Liver (tissue), 9 donors: Measurements from ENCODE around the gene INPP5A. TPM values are rescaled to one million over a fixed set of nuclear protein-coding genes. Genes with fewer than 3 reads are reported as not detected.

Experiments used
- DNase-seq: peaks from one replicate; pipeline ENCODE4 v3.0.0-alpha.2; 2017; ENCODE audit warnings: low spot score
- H3K27ac ChIP-seq, 2 donors: one replicate each; pipeline ENCODE4 v1.7.0; 2013; ENCODE audit warnings: inconsistent platforms in 2 of 2, low read length in 2 of 2, control low read depth in 1 of 2, low read depth in 1 of 2, mild to moderate bottlenecking in 1 of 2
- H3K27me3 ChIP-seq, 4 donors: one replicate each; pipeline versions ENCODE4 v1.6.1 to v1.7.0; 2013; ENCODE audit warnings: low read length in 3 of 4, inconsistent platforms in 1 of 4, mild to moderate bottlenecking in 1 of 4, moderate library complexity in 1 of 4; ENCODE audit not compliant: control insufficient read depth in 4 of 4, insufficient read depth in 4 of 4
- H3K36me3 ChIP-seq, 4 donors: one replicate each; pipeline versions ENCODE4 v1.6.1 to v1.7.0; 2013; ENCODE audit warnings: low read length in 3 of 4, mild to moderate bottlenecking in 3 of 4, low read depth in 1 of 4, moderate library complexity in 1 of 4; ENCODE audit not compliant: control insufficient read depth in 4 of 4, insufficient read depth in 3 of 4
- H3K4me1 ChIP-seq, 4 donors: one replicate each; pipeline versions ENCODE4 v1.6.1 to v1.7.0; 2013; ENCODE audit warnings: low read length in 3 of 4, mild to moderate bottlenecking in 3 of 4, moderate library complexity in 1 of 4; ENCODE audit not compliant: control insufficient read depth in 4 of 4, insufficient read depth in 4 of 4
- H3K4me3 ChIP-seq, 3 donors: one replicate each; pipeline versions ENCODE4 v1.6.1 to v1.7.0; 2013; ENCODE audit warnings: low read length in 3 of 3, control low read depth in 1 of 3, low read depth in 1 of 3, mild to moderate bottlenecking in 1 of 3
- H3K9ac ChIP-seq, 2 donors: one replicate each; pipeline ENCODE4 v1.7.0; 2013; ENCODE audit warnings: low read length in 2 of 2, mild to moderate bottlenecking in 2 of 2, moderate library complexity in 2 of 2, control low read depth in 1 of 2, low read depth in 1 of 2
- H3K9me3 ChIP-seq, 4 donors: one replicate each; pipeline versions ENCODE4 v1.6.1 to v1.7.0; 2013; ENCODE audit warnings: low read length in 3 of 4; ENCODE audit not compliant: control insufficient read depth in 4 of 4
- ATF3 ChIP-seq: IDR thresholded peaks from 2 replicates; pipeline ENCODE4 v1.6.1; 2016; ENCODE audit warnings: antibody characterized with exemption
- CTCF ChIP-seq: fragments of 150-350 bp; IDR thresholded peaks from 2 replicates; pipeline ENCODE4 v1.5.1; 2017; ENCODE audit warnings: improper control_type of control experiment, low read depth, low read length; ENCODE audit not compliant: missing input control
- EGR1 ChIP-seq, 2 donors: IDR thresholded peaks; 2 replicates each; pipeline ENCODE4 v1.6.1; 2016 to 2018; ENCODE audit warnings: antibody characterized with exemption in 2 of 2, low read depth in 2 of 2
- FOXA1 ChIP-seq: IDR thresholded peaks from 2 replicates; pipeline ENCODE4 v1.6.1; 2016; ENCODE audit warnings: antibody characterized with exemption
- FOXA2 ChIP-seq: IDR thresholded peaks from 2 replicates; pipeline ENCODE4 v1.6.1; 2016; ENCODE audit warnings: antibody characterized with exemption
- GABPA ChIP-seq, 2 donors: IDR thresholded peaks in 1 of 2; conservative IDR thresholded peaks in 1 of 2; 2 replicates each; pipeline ENCODE4 v1.6.1; 2016; ENCODE audit warnings: antibody characterized with exemption in 2 of 2, mild to moderate bottlenecking in 1 of 2, moderate library complexity in 1 of 2
- HNF4A ChIP-seq, 2 donors: conservative IDR thresholded peaks; 2 replicates each; pipeline ENCODE4 v1.6.1; 2016; ENCODE audit warnings: antibody characterized with exemption in 2 of 2, mild to moderate bottlenecking in 2 of 2
- HNF4G ChIP-seq: IDR thresholded peaks from 2 replicates; pipeline ENCODE4 v1.6.1; 2016; ENCODE audit warnings: antibody characterized with exemption
- JUND ChIP-seq, 2 donors: IDR thresholded peaks; 2 replicates each; pipeline ENCODE4 v1.6.1; 2016; ENCODE audit warnings: antibody characterized with exemption in 2 of 2
- MAX ChIP-seq: IDR thresholded peaks from 2 replicates; pipeline ENCODE4 v1.6.1; 2016; ENCODE audit warnings: antibody characterized with exemption
- NR2F2 ChIP-seq: IDR thresholded peaks from 2 replicates; pipeline ENCODE4 v1.6.1; 2016; ENCODE audit warnings: antibody characterized with exemption
- RAD21 ChIP-seq, 2 donors: IDR thresholded peaks; 2 replicates each; pipeline ENCODE4 v1.6.1; 2016; ENCODE audit warnings: antibody characterized with exemption in 2 of 2, mild to moderate bottlenecking in 2 of 2
- REST ChIP-seq: IDR thresholded peaks from 2 replicates; pipeline ENCODE4 v1.6.1; 2016; ENCODE audit warnings: antibody characterized with exemption, mild to moderate bottlenecking
- RXRA ChIP-seq, 2 donors: IDR thresholded peaks; 2 replicates each; pipeline ENCODE4 v1.6.1; 2017 to 2018; ENCODE audit warnings: antibody characterized with exemption in 2 of 2, mild to moderate bottlenecking in 1 of 2
- SP1 ChIP-seq: IDR thresholded peaks from 2 replicates; pipeline ENCODE4 v1.6.1; 2018; ENCODE audit warnings: antibody characterized with exemption, mild to moderate bottlenecking
- TAF1 ChIP-seq: conservative IDR thresholded peaks from 2 replicates; pipeline ENCODE4 v1.6.1; 2016; ENCODE audit warnings: antibody characterized with exemption, mild to moderate bottlenecking
- YY1 ChIP-seq: IDR thresholded peaks from 2 replicates; pipeline ENCODE4 v1.6.1; 2016; ENCODE audit warnings: antibody characterized with exemption, mild to moderate bottlenecking
- ZBTB33 ChIP-seq: IDR thresholded peaks from 2 replicates; pipeline ENCODE4 v1.6.1; 2016; ENCODE audit warnings: antibody characterized with exemption
- WGBS: extraction: QIAGEN DNeasy Blood & Tissue Kit; methylation state at CpG from one replicate; pipeline ENCODE4 v1.1.7; 2013; 5-methylcytosine and 5-hydroxymethylcytosine counted together
- polyA plus RNA-seq, 2 donors: library from polyadenylated mRNA; stranded (reverse) in 1 of 2; unstranded in 1 of 2; fragments of 200-250 nt in 1 of 2; fragments of >200 nt in 1 of 2; fragmentation: Nextera tagmentation in 1 of 2; extraction: Ambion mirVana in 1 of 2; gene quantifications; one replicate each; pipeline versions ENCODE4 v1.2.1 to v1.2.3, GENCODE V29; 2013 to 2015
- total RNA-seq, 2 donors: library from RNA; depleted of rRNA; stranded (reverse); fragments of >200 nt; gene quantifications; one replicate each; pipeline ENCODE4 v1.2.3, GENCODE V29; 2014
- donor health status: healthy.
- donor health status: healthy.
- donor health status: healthy.
- donor health status: healthy.
- donor health status: healthy.

The INPP5A gene
- total and polyA plus RNA-seq, 4 donors = 4.3 to 26.5 (median 10.9) TPM

GRCh38 chr10:132630666-132631337 is 93.2 kb downstream of the INPP5A start:
- H3K9ac ChIP-seq = no peak overlapping the region
- H3K36me3 ChIP-seq = no peaks in the 10 kb centered on the region
- no peaks in the 10 kb centered on the region for H3K27me3 ChIP-seq
- H3K4me3 ChIP-seq = no peak overlapping the region
- H3K9me3 ChIP-seq = no peaks in the 10 kb centered on the region
- peaks cover 0 to 15% (median 4%) of the 10 kb centered on the region in 4 donors for H3K4me1 ChIP-seq
- H3K27ac ChIP-seq = peak overlapping the region in 1 of 2 donors; percentile 55
- WGBS = 91% methylated on average over 24 of the region's 24 CpGs
- no peak for DNase-seq
- no peak for TF ChIP-seq FOXA2
- TF ChIP-seq GABPA (IDR thresholded peaks at IDR 0.05 in 1 of 2, conservative IDR thresholded peaks at IDR 0.05 in 1 of 2) = no peak
- TF ChIP-seq MAX = no peak
- TF ChIP-seq YY1 = no peak
- TF ChIP-seq TAF1 = no peak
- TF ChIP-seq HNF4G = no peak
- no peak for TF ChIP-seq EGR1 (IDR thresholded peaks at IDR 0.05; ENCODE audit: low read depth in 2 of 2)
- TF ChIP-seq REST = no peak
- no peak for TF ChIP-seq HNF4A (conservative IDR thresholded peaks at IDR 0.05)
- TF ChIP-seq ZBTB33 = no peak
- no peak for TF ChIP-seq RXRA (IDR thresholded peaks at IDR 0.05)
- no peak for TF ChIP-seq JUND (IDR thresholded peaks at IDR 0.05)
- TF ChIP-seq SP1 = no peak
- TF ChIP-seq NR2F2 = no peak
- no peak for TF ChIP-seq ATF3

GRCh38 chr10:132631338-132631735 is 93.8 kb downstream of the INPP5A start:
- peak overlapping the region in 1 of 2 donors; percentile 55 for H3K27ac ChIP-seq
- WGBS = 78% methylated on average over 18 of the region's 18 CpGs
- H3K9ac ChIP-seq = no peak overlapping the region
- no peaks in the 10 kb centered on the region for H3K27me3 ChIP-seq
- H3K36me3 ChIP-seq = no peaks in the 10 kb centered on the region
- no peaks in the 10 kb centered on the region for H3K9me3 ChIP-seq
- H3K4me3 ChIP-seq = no peak overlapping the region
- H3K4me1 ChIP-seq = peaks cover 0 to 12% (median 4%) of the 10 kb centered on the region in 4 donors
- DNase-seq = no peak
- TF ChIP-seq FOXA1 (no peak), HNF4G (no peak), TAF1 (no peak), NR2F2 (peak; percentile 50), RAD21 (IDR thresholded peaks at IDR 0.05) (no peak), JUND (IDR thresholded peaks at IDR 0.05) (no peak), YY1 (no peak), ATF3 (no peak), MAX (no peak), HNF4A (conservative IDR thresholded peaks at IDR 0.05) (no peak), CTCF (no peak), REST (no peak), GABPA (IDR thresholded peaks at IDR 0.05 in 1 of 2, conservative IDR thresholded peaks at IDR 0.05 in 1 of 2) (no peak), SP1 (peak; percentile 26)
